ENCODE measurements around the gene CELF5.
A peak's percentile ranks its signal among the peaks of the same experiment; 100 is the strongest.

CELF5 gene

DNA sequence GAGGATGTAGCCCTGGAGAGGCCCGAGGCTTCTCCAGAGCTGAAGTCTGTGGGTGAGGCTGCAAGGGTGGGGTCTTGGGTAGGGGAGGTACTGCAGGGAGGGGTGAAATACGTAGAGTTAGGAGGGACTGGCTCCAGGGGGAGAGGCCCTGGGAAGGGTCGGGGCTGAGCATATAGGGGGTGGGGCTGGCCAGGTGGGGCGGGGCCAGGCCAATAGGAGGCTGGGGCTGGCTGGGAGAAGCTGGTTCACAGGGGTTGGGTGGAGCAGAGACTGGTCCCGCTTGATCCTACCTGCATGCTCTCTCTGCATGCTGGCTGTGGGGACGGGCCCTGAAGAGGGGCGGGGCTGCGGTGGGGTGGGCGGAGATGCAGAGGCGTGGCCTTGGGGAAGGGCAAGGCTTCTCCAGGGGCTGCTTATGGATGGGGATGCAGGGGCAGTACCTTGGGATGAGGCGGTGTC, 51.9 kb downstream of the CELF5 start (continued):
- TF ChIP-seq, protein P1, sequence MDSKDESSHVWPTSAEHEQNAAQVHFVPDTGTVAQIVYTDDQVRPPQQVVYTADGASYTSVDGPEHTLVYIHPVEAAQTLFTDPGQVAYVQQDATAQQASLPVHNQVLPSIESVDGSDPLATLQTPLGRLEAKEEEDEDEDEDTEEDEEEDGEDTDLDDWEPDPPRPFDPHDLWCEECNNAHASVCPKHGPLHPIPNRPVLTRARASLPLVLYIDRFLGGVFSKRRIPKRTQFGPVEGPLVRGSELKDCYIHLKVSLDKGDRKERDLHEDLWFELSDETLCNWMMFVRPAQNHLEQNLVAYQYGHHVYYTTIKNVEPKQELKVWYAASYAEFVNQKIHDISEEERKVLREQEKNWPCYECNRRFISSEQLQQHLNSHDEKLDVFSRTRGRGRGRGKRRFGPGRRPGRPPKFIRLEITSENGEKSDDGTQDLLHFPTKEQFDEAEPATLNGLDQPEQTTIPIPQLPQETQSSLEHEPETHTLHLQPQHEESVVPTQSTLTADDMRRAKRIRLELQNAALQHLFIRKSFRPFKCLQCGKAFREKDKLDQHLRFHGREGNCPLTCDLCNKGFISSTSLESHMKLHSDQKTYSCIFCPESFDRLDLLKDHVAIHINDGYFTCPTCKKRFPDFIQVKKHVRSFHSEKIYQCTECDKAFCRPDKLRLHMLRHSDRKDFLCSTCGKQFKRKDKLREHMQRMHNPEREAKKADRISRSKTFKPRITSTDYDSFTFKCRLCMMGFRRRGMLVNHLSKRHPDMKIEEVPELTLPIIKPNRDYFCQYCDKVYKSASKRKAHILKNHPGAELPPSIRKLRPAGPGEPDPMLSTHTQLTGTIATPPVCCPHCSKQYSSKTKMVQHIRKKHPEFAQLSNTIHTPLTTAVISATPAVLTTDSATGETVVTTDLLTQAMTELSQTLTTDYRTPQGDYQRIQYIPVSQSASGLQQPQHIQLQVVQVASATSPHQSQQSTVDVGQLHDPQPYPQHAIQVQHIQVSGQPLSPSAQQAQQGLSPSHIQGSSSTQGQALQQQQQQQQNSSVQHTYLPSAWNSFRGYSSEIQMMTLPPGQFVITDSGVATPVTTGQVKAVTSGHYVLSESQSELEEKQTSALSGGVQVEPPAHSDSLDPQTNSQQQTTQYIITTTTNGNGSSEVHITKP (tag by site-specific recombination; IDR thresholded peaks at IDR 0.05): no peak
- TF ChIP-seq KLF1 (tag by site-specific recombination; IDR thresholded peaks at IDR 0.05): peak; percentile 88
- no peak for TF ChIP-seq REST (tag by site-specific recombination; IDR thresholded peaks at IDR 0.05)
- TF ChIP-seq, protein P2, sequence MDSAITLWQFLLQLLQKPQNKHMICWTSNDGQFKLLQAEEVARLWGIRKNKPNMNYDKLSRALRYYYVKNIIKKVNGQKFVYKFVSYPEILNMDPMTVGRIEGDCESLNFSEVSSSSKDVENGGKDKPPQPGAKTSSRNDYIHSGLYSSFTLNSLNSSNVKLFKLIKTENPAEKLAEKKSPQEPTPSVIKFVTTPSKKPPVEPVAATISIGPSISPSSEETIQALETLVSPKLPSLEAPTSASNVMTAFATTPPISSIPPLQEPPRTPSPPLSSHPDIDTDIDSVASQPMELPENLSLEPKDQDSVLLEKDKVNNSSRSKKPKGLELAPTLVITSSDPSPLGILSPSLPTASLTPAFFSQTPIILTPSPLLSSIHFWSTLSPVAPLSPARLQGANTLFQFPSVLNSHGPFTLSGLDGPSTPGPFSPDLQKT (IDR thresholded peaks at IDR 0.05; ENCODE audit: borderline replicate concordance, low read depth, low read length): no peak
- TF ChIP-seq ZEB2 (tag by site-specific recombination; IDR thresholded peaks at IDR 0.05): no peak
- TF ChIP-seq, protein P3, sequence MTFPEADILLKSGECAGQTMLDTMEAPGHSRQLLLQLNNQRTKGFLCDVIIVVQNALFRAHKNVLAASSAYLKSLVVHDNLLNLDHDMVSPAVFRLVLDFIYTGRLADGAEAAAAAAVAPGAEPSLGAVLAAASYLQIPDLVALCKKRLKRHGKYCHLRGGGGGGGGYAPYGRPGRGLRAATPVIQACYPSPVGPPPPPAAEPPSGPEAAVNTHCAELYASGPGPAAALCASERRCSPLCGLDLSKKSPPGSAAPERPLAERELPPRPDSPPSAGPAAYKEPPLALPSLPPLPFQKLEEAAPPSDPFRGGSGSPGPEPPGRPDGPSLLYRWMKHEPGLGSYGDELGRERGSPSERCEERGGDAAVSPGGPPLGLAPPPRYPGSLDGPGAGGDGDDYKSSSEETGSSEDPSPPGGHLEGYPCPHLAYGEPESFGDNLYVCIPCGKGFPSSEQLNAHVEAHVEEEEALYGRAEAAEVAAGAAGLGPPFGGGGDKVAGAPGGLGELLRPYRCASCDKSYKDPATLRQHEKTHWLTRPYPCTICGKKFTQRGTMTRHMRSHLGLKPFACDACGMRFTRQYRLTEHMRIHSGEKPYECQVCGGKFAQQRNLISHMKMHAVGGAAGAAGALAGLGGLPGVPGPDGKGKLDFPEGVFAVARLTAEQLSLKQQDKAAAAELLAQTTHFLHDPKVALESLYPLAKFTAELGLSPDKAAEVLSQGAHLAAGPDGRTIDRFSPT (tag by site-specific recombination; IDR thresholded peaks at IDR 0.05): no peak
- TF ChIP-seq ZBTB10 (tag by site-specific recombination; IDR thresholded peaks at IDR 0.05): no peak
- TF ChIP-seq AEBP2 (tag by site-specific recombination; IDR thresholded peaks at IDR 0.05; ENCODE audit: borderline replicate concordance): no peak
- TF ChIP-seq, protein P4, sequence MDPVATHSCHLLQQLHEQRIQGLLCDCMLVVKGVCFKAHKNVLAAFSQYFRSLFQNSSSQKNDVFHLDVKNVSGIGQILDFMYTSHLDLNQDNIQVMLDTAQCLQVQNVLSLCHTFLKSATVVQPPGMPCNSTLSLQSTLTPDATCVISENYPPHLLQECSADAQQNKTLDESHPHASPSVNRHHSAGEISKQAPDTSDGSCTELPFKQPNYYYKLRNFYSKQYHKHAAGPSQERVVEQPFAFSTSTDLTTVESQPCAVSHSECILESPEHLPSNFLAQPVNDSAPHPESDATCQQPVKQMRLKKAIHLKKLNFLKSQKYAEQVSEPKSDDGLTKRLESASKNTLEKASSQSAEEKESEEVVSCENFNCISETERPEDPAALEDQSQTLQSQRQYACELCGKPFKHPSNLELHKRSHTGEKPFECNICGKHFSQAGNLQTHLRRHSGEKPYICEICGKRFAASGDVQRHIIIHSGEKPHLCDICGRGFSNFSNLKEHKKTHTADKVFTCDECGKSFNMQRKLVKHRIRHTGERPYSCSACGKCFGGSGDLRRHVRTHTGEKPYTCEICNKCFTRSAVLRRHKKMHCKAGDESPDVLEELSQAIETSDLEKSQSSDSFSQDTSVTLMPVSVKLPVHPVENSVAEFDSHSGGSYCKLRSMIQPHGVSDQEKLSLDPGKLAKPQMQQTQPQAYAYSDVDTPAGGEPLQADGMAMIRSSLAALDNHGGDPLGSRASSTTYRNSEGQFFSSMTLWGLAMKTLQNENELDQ (tag by site-specific recombination; IDR thresholded peaks at IDR 0.05; ENCODE audit: low read depth): no peak
- TF ChIP-seq ZNF10 (tag by site-specific recombination; IDR thresholded peaks at IDR 0.05): no peak
- no peak for TF ChIP-seq ZNF777 (tag by site-specific recombination; IDR thresholded peaks at IDR 0.05; ENCODE audit: borderline replicate concordance)
- TF ChIP-seq ZNF837 (tag by site-specific recombination; IDR thresholded peaks at IDR 0.05): no peak
- TF ChIP-seq ZNF280D (tag by site-specific recombination; IDR thresholded peaks at IDR 0.05): no peak
- no peak for TF ChIP-seq ZNF174 (tag by site-specific recombination; IDR thresholded peaks at IDR 0.05)
- no peak for TF ChIP-seq KLF16 (tag by site-specific recombination; IDR thresholded peaks at IDR 0.05)
- TF ChIP-seq ZNF140 (tag by site-specific recombination; IDR thresholded peaks at IDR 0.05): no peak
- peak; percentile 37; the same call in 1 of the 2 replicates for TF ChIP-seq ZNF394 (tag by site-specific recombination; IDR thresholded peaks at IDR 0.05; ENCODE audit: borderline replicate concordance)
- TF ChIP-seq GLIS2 (tag by site-specific recombination; IDR thresholded peaks at IDR 0.05): peak; percentile 26; the same call in 1 of the 2 replicates
